Measurements from ENCODE around the gene CELSR1.
A peak's percentile ranks its signal among the peaks of the same experiment; 100 is the strongest.

CELSR1 gene

GRCh38 chr22:46379066-46379930 is 158.1 kb downstream of the CELSR1 start:
- Histone ChIP-seq H3K4me3 (ENCODE audit: low read depth, low read length) (no peak overlapping the region), H3K4me1 (ENCODE audit: control insufficient read depth, insufficient read depth, low read length) (peaks cover 30% of the 10 kb centered on the region), H3K9me3 (ENCODE audit: control insufficient read depth, insufficient read depth, low read length) (no peaks in the 10 kb centered on the region), H3K9ac (ENCODE audit: low read depth, low read length) (no peak overlapping the region), H3K27me3 (ENCODE audit: control insufficient read depth, insufficient read depth, low read length) (no peaks in the 10 kb centered on the region), H3K36me3 (ENCODE audit: control insufficient read depth, insufficient read depth, low read length) (no peaks in the 10 kb centered on the region), H3K27ac (ENCODE audit: low read depth, low read length) (peak overlapping the region; percentile 88)

GRCh38 chr22:46378426-46379065 is 158.9 kb downstream of the CELSR1 start:
- Histone ChIP-seq H3K9me3 (ENCODE audit: control insufficient read depth, insufficient read depth, low read length) (no peaks in the 10 kb centered on the region), H3K4me3 (ENCODE audit: low read depth, low read length) (no peak overlapping the region), H3K4me1 (ENCODE audit: control insufficient read depth, insufficient read depth, low read length) (peaks cover 30% of the 10 kb centered on the region), H3K27me3 (ENCODE audit: control insufficient read depth, insufficient read depth, low read length) (no peaks in the 10 kb centered on the region), H3K27ac (ENCODE audit: low read depth, low read length) (peak overlapping the region; percentile 88), H3K9ac (ENCODE audit: low read depth, low read length) (no peak overlapping the region), H3K36me3 (ENCODE audit: control insufficient read depth, insufficient read depth, low read length) (no peaks in the 10 kb centered on the region)

- Histone ChIP-seq H3K9me3 (ENCODE audit: control insufficient read depth, insufficient read depth, low read length) (no peaks in the 10 kb centered on the region), H3K27ac (ENCODE audit: low read depth, low read length) (peak overlapping the region; percentile 88)
Observed at GRCh38 chr22:46377525-46378425, 159.6 kb downstream of the CELSR1 start.

GRCh38 chr22:46376908-46377524 is 160.4 kb downstream of the CELSR1 start:
- Histone ChIP-seq H3K27me3 (ENCODE audit: control insufficient read depth, insufficient read depth, low read length) (no peaks in the 10 kb centered on the region), H3K4me3 (ENCODE audit: low read depth, low read length) (no peak overlapping the region), H3K36me3 (ENCODE audit: control insufficient read depth, insufficient read depth, low read length) (peaks cover 4% of the 10 kb centered on the region; the same call in 1 of the 2 replicates), H3K9ac (ENCODE audit: low read depth, low read length) (no peak overlapping the region), H3K4me1 (ENCODE audit: control insufficient read depth, insufficient read depth, low read length) (peaks cover 30% of the 10 kb centered on the region), H3K9me3 (ENCODE audit: control insufficient read depth, insufficient read depth, low read length) (no peaks in the 10 kb centered on the region), H3K27ac (ENCODE audit: low read depth, low read length) (peak overlapping the region; percentile 88)

More at GRCh38 chr22:46377525-46378425, 159.6 kb downstream of the CELSR1 start:
- Histone ChIP-seq H3K36me3 (ENCODE audit: control insufficient read depth, insufficient read depth, low read length) (peaks cover 2% of the 10 kb centered on the region; the same call in 1 of the 2 replicates), H3K9ac (ENCODE audit: low read depth, low read length) (no peak overlapping the region), H3K4me3 (ENCODE audit: low read depth, low read length) (no peak overlapping the region), H3K27me3 (ENCODE audit: control insufficient read depth, insufficient read depth, low read length) (no peaks in the 10 kb centered on the region), H3K4me1 (ENCODE audit: control insufficient read depth, insufficient read depth, low read length) (peaks cover 30% of the 10 kb centered on the region)

- H3K27ac ChIP-seq (ENCODE audit: low read depth, low read length): no peak overlapping the region
- H3K9me3 ChIP-seq (ENCODE audit: control insufficient read depth, insufficient read depth, low read length): no peaks in the 10 kb centered on the region
- peaks cover 30% of the 10 kb centered on the region for H3K4me1 ChIP-seq (ENCODE audit: control insufficient read depth, insufficient read depth, low read length)
- no peak overlapping the region for H3K9ac ChIP-seq (ENCODE audit: low read depth, low read length)
- H3K4me3 ChIP-seq (ENCODE audit: low read depth, low read length): no peak overlapping the region
- H3K27me3 ChIP-seq (ENCODE audit: control insufficient read depth, insufficient read depth, low read length): no peaks in the 10 kb centered on the region
- H3K36me3 ChIP-seq (ENCODE audit: control insufficient read depth, insufficient read depth, low read length): peaks cover 4% of the 10 kb centered on the region; the same call in 1 of the 2 replicates
Observed at GRCh38 chr22:46376111-46376510, 161.3 kb downstream of the CELSR1 start.

GRCh38 chr22:46374663-46375474 is 162.6 kb downstream of the CELSR1 start:
- no peaks in the 10 kb centered on the region for H3K9me3 ChIP-seq (ENCODE audit: control insufficient read depth, insufficient read depth, low read length)
- peaks cover 4% of the 10 kb centered on the region; the same call in 1 of the 2 replicates for H3K36me3 ChIP-seq (ENCODE audit: control insufficient read depth, insufficient read depth, low read length)
- H3K4me3 ChIP-seq (ENCODE audit: low read depth, low read length): no peak overlapping the region
- peaks cover 30% of the 10 kb centered on the region for H3K4me1 ChIP-seq (ENCODE audit: control insufficient read depth, insufficient read depth, low read length)
- H3K27ac ChIP-seq (ENCODE audit: low read depth, low read length): no peak overlapping the region
- H3K27me3 ChIP-seq (ENCODE audit: control insufficient read depth, insufficient read depth, low read length): no peaks in the 10 kb centered on the region
- H3K9ac ChIP-seq (ENCODE audit: low read depth, low read length): no peak overlapping the region

- no peaks in the 10 kb centered on the region for H3K27me3 ChIP-seq (ENCODE audit: control insufficient read depth, insufficient read depth, low read length)
- peaks cover 4% of the 10 kb centered on the region; the same call in 1 of the 2 replicates for H3K36me3 ChIP-seq (ENCODE audit: control insufficient read depth, insufficient read depth, low read length)
- H3K4me1 ChIP-seq (ENCODE audit: control insufficient read depth, insufficient read depth, low read length): peaks cover 24% of the 10 kb centered on the region
- no peak overlapping the region for H3K4me3 ChIP-seq (ENCODE audit: low read depth, low read length)
- no peak overlapping the region for H3K27ac ChIP-seq (ENCODE audit: low read depth, low read length)
- no peaks in the 10 kb centered on the region for H3K9me3 ChIP-seq (ENCODE audit: control insufficient read depth, insufficient read depth, low read length)
- no peak overlapping the region for H3K9ac ChIP-seq (ENCODE audit: low read depth, low read length)
Observed at GRCh38 chr22:46373921-46374662, 163.3 kb downstream of the CELSR1 start.

GRCh38 chr22:46373159-46373558 is 164.3 kb downstream of the CELSR1 start:
- Histone ChIP-seq H3K4me1 (ENCODE audit: control insufficient read depth, insufficient read depth, low read length) (peaks cover 15% of the 10 kb centered on the region), H3K27ac (ENCODE audit: low read depth, low read length) (no peak overlapping the region)

GRCh38 chr22:46372686-46373085 is 164.7 kb downstream of the CELSR1 start:
- Histone ChIP-seq H3K27me3 (ENCODE audit: control insufficient read depth, insufficient read depth, low read length) (no peaks in the 10 kb centered on the region), H3K9me3 (ENCODE audit: control insufficient read depth, insufficient read depth, low read length) (no peaks in the 10 kb centered on the region), H3K9ac (ENCODE audit: low read depth, low read length) (no peak overlapping the region), H3K4me3 (ENCODE audit: low read depth, low read length) (no peak overlapping the region), H3K4me1 (ENCODE audit: control insufficient read depth, insufficient read depth, low read length) (peaks cover 10% of the 10 kb centered on the region), H3K27ac (ENCODE audit: low read depth, low read length) (no peak overlapping the region), H3K36me3 (ENCODE audit: control insufficient read depth, insufficient read depth, low read length) (peaks cover 4% of the 10 kb centered on the region; the same call in 1 of the 2 replicates)

More at GRCh38 chr22:46373159-46373558, 164.3 kb downstream of the CELSR1 start:
- H3K9ac ChIP-seq (ENCODE audit: low read depth, low read length): no peak overlapping the region
- no peak overlapping the region for H3K4me3 ChIP-seq (ENCODE audit: low read depth, low read length)
- peaks cover 4% of the 10 kb centered on the region; the same call in 1 of the 2 replicates for H3K36me3 ChIP-seq (ENCODE audit: control insufficient read depth, insufficient read depth, low read length)
- H3K9me3 ChIP-seq (ENCODE audit: control insufficient read depth, insufficient read depth, low read length): no peaks in the 10 kb centered on the region
- no peaks in the 10 kb centered on the region for H3K27me3 ChIP-seq (ENCODE audit: control insufficient read depth, insufficient read depth, low read length)

All from HUES48 (cell line).